Measurements from ENCODE around the gene MCFD2.
A peak's percentile ranks its signal among the peaks of the same experiment; 100 is the strongest.
"Not testable (repeated sequence)": the region's sequence is repeated elsewhere in the genome, so short reads cannot be mapped to it uniquely, and the experiment has no call there.

The MCFD2 gene

GRCh38 chr2:46936566-46936965 is 21.0 kb upstream of the MCFD2 start:
- no peak for DNase-seq

GRCh38 chr2:46935071-46935470 is 19.5 kb upstream of the MCFD2 start:
- DNase-seq: no peak

DNA sequence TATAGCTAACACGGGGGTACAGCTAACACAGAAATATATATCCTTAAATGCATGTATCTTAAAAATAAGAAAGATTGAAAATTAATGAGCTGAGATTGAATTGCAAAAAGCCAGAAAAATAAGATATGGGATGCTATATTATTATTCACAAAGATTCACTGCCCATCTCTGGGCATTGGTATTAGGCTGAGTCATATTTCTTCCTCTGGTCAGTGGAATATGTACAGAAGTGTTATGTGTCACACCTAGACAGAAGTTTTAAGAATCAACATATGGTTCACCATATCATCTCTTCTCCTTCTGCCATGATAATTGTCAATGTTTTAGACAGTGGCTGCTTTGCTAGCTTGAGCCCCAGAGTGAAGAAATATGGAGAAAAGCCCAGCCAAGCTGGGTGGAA is 14.0 kb upstream of the MCFD2 start:
- DNase-seq: no peak

DNA sequence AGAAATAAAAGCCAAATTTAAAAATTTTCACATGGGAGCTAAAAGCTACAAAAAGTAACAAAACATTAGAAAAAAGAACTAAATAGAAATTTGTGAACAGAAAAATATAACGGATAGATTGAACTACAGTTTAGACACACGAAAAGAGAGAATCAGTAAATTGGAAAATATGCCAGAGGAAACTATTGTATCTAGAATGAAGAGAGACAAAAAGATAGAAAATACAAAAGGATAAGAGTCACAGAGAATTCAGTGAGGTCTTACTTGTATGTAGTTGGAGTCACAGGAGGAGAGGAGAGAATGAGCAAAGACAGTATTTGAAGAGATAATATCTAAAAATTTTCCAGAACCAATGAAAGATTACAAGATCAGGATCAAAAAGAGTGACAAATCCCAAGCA is 11.3 kb upstream of the MCFD2 start:
- DNase-seq: no peak

- DNase-seq: no peak
These were observed 10.1 kb upstream of the MCFD2 start for GRCh38 chr2:46925474-46926351.

DNA sequence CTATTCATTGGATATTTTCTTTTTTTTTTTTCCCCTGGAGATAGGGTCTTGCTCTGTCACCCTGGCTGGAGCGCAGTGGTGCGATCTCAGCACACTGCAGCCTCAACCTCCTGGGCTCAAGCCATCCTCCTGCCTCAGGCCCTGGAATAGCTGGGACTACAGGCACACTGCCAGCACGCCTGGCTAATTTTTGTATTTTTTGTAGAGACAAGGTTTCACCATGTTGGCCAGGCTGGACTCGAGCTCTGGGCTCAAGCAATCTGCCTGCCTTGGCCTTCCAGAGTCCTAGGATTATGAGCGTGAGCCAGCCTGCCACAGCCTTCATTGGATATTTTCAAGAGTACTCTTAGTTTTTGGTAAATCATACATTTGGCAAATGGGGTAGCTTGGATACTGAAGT is 9.0 kb upstream of the MCFD2 start:
- DNase-seq: no peak

- DNase-seq: no peak
These were observed 8.4 kb upstream of the MCFD2 start for GRCh38 chr2:46924038-46924437.

DNA sequence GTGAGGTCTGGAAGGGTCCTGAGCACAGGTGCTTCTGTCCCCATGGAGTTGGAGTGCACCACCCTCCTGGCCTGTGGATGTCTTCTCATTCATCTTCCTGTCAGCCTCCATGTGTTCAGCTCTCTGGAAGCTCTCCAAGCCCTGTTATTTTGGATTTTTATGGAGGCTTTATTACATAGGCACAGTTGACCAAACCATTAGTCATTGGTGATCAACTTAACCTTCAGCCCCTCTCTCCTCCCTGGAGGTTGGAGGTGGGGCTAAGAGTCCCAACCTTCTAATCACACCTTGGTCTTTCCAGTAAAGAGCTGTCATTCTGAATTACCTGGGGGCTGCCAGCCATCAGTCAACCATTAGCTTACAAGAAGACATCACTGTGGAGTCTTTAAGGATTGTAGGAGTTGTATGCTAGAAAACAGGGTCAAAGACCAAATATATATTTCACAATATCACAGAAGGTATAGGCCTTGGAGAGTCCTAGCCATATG is 7.5 kb upstream of the MCFD2 start:
- no peak for DNase-seq

- DNase-seq: no peak
These were observed 7.0 kb upstream of the MCFD2 start for GRCh38 chr2:46922606-46923005.

DNA sequence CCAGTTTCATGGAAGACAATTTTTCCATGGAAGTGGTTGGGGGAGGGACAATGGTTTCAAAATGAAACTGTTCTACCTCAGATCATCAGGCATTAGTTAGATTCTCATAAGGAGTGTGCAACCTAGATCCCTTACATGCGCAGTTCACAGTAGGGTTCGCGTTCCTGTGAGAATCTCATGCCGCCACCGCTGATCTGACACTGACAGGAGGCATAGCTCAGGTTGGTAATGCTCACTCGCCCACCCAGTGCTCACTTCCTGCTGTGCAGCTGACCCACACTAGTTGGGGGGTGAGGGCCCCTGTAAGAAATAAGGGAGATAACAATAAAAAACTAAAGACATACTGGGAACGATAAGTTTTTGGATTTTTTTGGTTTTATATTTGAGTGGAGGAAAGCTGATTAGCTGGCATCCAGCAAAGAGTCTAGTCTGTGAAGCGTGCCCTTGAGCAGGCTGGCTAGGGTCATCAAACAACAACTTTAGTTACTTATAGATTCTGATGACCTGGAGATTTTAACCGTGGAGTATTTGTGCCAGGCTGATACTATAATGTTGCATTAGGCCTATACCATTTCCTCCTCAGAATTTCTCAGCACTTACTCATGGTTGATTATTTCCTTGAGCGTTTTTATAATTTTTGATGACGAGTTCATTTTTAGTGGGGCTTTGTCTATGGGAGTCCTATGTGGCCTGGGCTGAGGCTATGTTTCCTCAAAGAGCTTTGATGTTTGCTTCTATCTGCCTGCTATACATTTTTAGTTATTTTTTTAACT is 6.3 kb upstream of the MCFD2 start:
- no peak for DNase-seq

DNA sequence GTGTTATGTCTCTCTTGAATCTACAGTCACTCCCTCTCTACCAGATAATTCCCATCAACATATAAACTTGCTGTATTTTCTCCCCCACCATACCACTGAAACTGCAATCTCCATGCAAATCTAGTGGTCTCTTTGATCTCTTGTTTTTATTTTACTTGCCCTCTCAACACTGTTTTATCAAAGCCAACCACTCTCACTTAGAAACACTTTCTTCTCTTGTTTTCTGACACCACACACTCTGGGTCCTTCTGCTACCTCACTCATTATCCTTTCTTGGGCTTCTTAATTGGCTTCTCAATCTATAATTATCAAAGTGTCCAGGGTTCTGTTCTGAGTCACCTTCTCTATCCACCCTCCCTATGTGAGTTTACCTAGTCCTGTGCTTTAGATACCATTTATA is 2.0 kb upstream of the MCFD2 start:
- DNase-seq: no peak

DNA sequence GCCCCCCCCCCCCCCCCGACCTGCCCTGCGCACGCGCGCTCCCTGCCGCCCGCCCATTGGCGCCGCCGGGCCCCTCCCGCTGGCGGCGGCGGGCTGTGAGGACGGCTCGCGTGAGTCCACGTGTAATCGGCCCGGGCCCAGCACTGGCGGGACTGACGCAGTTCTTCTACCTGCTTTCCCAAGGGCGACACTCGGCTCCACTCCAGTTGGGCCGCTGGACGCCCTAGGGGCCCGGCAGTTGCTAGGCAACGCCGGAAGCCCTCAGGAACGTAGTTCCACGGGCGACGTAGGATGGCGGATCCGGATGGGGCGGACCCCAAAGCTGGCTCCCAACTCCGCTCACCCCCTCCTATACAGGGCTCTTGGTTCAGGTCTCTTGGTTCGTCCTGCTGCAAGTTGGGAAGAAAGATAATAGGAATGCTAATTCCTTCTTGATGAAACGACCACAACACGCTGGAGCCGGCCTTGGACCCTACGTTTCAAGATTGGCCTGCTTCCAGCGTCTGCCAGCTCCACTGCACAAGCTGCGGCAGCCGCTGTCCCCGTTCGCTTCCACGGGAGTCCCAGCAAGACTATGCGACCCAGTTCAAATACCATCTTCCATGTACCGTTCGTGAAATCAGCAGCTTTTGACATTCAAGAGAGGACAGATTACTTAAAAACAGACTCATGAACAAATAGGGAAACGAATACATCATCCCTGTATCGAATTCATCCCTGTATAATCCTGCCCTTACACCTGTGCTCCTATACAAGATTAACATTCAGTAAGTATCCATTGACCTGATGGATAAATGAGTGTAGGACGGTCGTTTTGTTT is 415 bp upstream of the MCFD2 start:
- peak; percentile 83 for DNase-seq

DNA sequence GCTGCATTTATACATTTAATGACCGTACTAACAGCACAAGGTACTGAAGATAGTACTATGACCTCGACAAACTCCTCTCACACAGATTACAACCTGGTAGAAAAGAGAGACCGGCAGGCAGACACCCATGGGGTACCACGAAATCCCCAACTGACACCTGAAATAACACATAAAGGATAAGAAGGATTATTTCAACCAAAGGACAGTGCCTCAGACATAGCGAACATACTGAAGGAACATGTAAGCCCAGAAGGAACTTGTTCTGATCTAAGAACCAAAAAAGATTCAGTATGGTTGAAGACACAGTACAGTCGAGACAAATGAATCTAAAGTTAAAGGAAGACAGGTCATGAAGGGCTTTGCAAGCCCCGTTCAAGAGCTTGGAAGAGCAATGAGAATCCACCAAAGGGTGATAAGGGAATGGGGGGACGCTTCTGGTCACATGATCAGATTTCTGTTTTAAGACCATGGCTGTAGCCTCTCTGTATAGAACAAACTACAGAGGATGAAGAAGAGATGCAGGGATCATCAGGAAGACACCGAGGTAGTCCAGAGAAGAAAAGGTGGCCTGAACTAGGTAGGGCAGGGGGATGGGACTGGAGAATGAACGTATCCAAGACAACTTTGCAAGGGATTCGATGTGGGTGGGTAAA is 902 bp downstream of the MCFD2 start:
- no peak for DNase-seq

DNA sequence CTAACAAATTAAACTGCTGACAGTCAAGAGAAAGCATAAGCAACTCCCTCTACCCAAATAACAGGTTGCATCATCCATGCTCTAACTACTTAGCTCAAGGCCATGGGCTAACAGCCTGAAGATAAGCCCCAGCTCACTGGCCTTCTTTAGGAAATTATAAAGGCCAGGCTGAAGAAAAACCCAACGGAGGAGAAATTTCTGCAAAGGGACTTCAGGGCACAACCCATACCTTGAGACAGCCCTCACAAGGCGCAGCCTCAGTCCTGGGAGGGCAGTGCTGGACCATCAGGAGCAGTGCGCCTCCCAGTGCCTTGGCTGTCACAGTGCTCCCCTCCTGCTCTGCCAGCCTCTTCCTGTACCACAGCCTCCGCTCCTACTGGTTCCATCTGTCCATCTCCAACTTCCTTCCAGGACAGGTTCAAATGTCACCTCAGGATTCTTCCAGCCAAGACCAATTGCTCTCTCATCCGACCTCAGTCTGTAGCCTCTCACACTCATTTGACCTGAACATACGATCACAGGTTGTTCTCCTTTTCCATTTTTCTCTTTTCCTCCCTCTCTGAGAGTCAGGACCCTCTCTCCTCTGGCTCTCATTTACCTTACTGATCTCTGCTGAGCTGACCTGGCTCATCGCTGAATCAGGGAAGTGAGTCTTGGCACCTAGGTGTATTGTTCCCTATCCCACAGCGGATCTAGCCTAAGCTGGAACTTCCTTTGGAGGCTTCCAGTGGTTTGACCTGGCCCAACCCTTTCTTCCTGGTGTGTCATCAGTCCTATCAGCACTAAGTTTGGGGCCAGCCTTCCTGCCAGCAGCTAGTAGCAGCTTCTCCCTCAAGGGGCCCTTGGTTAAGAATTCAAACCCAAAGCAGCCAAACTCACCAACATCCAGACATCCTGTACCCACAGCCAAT is 1.9 kb downstream of the MCFD2 start:
- DNase-seq: no peak

- DNase-seq: no peak
These were observed 5.7 kb downstream of the MCFD2 start for GRCh38 chr2:46909771-46910419.

- DNase-seq: no peak
These were observed 6.5 kb downstream of the MCFD2 start for GRCh38 chr2:46909150-46909549.

DNA sequence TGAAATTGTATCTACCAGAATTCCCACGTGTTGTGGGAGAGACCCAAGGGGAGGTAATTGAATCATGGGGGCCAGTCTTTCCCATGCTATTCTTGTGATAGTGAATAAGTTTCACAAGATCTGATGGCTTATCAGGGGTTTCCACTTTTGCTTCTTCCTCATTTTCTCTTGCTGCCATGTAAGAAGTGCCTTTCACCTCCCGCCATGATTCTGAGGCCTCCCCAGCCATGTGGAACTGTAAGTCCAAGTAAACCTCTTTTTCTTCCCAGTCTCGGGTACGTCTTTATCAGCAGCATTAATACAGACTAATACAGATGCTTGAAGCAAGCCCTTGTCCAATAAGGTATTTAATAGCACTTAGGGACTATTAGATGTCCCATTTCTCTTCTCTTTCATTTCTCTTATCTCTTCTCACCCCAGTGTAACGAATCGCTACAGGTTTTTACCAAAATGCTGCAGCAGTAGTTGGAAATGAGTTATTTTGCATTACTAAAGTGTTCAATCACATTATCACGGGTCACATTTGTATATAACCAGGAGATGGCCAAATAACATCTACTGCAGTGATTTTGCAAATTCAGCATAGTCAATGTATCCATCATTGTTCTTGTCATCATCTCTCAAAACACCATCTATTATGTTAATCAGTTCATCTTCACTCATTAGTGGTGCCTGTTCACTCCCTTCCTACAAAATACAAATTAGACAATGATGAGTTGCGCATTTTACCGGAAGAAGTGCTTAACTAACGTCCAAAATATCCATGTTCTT is 10.5 kb downstream of the MCFD2 start:
- DNase-seq: not testable (repeated sequence)

DNA sequence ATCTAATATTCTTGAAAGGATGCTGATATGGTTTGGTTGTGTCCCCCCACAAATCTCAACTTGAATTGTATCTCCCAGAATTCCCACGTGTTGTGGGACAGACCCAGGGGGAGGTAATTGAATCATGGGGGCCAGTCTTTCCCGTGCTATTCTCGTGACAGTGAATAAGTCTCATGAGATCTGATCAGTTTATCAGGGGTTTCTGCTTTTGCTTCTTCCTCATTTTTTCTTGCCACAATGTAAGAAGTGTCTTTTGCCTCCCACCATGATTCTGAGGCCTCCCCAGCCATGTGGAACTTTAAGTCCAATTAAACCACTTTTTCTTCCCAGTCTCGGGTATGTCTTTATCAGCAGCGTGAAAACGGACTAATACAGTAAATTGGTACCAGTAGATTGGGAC is 12.6 kb downstream of the MCFD2 start:
- not testable (repeated sequence) for DNase-seq

- DNase-seq: no peak
These were observed 13.1 kb downstream of the MCFD2 start for GRCh38 chr2:46902465-46902864.

- DNase-seq: no peak
These were observed 14.0 kb downstream of the MCFD2 start for GRCh38 chr2:46901611-46902010.
